ENCODE data around the gene ZNF219. TPM values are rescaled to one million over a fixed set of nuclear protein-coding genes. Genes with fewer than 3 reads are reported as not detected.

The ZNF219 gene
- total and polyA plus RNA-seq, 12 donors = 14.3 to 169 (median 104) TPM

DNA sequence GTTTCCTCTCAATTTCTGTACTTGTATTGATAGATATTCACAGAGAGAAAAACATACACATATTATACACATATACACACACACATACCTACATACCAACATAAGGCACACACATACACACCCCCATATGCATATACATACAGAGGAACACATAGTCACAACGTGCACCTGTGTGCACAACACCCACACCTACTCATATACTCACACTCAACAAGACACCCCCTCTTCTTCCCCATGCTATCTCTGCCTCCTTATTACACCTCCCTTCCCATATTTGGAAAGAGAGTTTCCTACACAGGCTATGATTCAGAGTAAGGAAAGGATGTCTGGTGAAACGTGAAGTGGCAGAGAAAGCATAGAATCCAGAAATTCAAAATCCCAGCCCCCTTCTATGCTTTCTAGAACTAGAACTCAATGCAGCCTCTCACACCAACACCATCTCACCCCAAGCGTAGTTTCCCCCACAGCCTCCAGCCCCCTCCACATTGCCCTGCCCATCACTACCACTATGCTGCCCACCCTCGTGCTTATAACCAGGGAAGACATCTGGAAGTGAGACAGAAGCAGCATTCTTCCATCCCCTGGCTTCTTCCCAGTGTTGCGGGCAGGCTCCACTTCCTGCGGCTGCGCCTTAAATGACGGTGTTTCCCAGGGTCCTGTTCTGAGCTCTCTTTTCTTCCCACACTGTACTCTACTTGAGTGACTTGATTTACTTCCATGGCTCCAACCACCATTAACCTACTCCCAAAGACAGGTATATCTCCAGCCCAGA, 38.4 kb downstream of the ZNF219 start:
- no peak for DNase-seq
- Histone ChIP-seq H3K36me3 (replicated peaks in 1 of 2) (no peaks in the 10 kb centered on the region), H3K4me1 (replicated peaks in 1 of 2) (peaks cover 7 to 9% of the 10 kb centered on the region in 2 donors), H3K4me3 (no peak overlapping the region), H3K27ac (no peak overlapping the region), H3K27me3 (no peaks in the 10 kb centered on the region), H3K9me3 (replicated peaks in 1 of 3) (no peaks in the 10 kb centered on the region)
- intact Hi-C loops (cut with DNase I) = no loop called here
- TF ChIP-seq CTCF (IDR thresholded peaks at IDR 0.05) (no peak), POLR2A (IDR thresholded peaks at IDR 0.05) (no peak)
- 73 to 84% (median 80%) methylated on average over 8 of the region's 8 CpGs for WGBS, 4 donors

DNA sequence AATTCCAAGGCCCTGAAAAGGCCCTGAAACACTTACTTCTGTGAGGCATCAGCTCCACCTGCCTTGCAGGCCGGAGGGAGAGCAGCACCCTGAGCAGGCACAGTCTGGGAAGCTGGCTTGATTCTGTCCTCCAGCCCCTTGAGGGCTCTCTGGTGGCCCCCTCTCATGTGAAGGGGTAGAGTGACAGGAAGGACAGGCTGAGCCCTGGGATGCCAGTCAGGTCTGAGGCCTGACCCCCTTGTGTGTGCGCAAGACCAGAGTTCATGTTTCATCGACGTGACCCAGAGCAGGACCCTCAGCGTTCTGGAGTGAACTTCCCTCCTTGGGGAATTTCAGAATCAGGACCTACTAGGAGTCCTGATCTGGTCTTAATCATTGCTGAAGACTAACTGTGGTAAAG, 39.6 kb downstream of the ZNF219 start:
- WGBS, 4 donors = 91 to 98% (median 92%) methylated on average over 4 to 5 of the region's 5 CpGs
- no peak for DNase-seq
- Histone ChIP-seq H3K27ac (no peak overlapping the region), H3K9me3 (replicated peaks in 1 of 3) (no peaks in the 10 kb centered on the region), H3K4me1 (replicated peaks in 1 of 2) (peaks cover 7 to 10% of the 10 kb centered on the region in 2 donors), H3K27me3 (no peaks in the 10 kb centered on the region), H3K4me3 (no peak overlapping the region), H3K36me3 (replicated peaks in 1 of 2) (no peaks in the 10 kb centered on the region)
- intact Hi-C loops (cut with DNase I) = no loop called here
- TF ChIP-seq CTCF (IDR thresholded peaks at IDR 0.05) (no peak), POLR2A (IDR thresholded peaks at IDR 0.05) (no peak)

- intact Hi-C loops (cut with DNase I) = no loop called here
These were observed 40.4 kb downstream of the ZNF219 start, which contains the start of gene RNASE8 for GRCh38 chr14:21057803-21058675. Gene RNASE8, plus strand, starts transcription at chr14:21057822. Its CDS starts 71 bp downstream, at chr14:21057893.

More at GRCh38 chr14:21057803-21058675, 40.4 kb downstream of the ZNF219 start, which contains the start of gene RNASE8:
- TF ChIP-seq CTCF (IDR thresholded peaks at IDR 0.05) = peak in 1 of 6 experiments; percentile 25
- TF ChIP-seq POLR2A (IDR thresholded peaks at IDR 0.05) = no peak
- no peaks in the 10 kb centered on the region for H3K36me3 ChIP-seq (replicated peaks in 1 of 2)
- no peak for DNase-seq
- no peak within 1 kb of the TSS for H3K27ac ChIP-seq
- no peaks in the 10 kb centered on the region for H3K27me3 ChIP-seq
- H3K4me3 ChIP-seq = no peak within 1 kb of the TSS
- no peaks in the 10 kb centered on the region for H3K9me3 ChIP-seq (replicated peaks in 1 of 3)
- H3K4me1 ChIP-seq (replicated peaks in 1 of 2) = peaks cover 4 to 6% of the 10 kb centered on the region in 2 donors
- 68 to 95% (median 76%) methylated on average over 4 to 8 of the region's 8 CpGs for WGBS, 4 donors
